ENCODE data around the gene NBAS. TPM values are rescaled to one million over a fixed set of nuclear protein-coding genes. Genes with fewer than 3 reads are reported as not detected.

NBAS gene
- total and polyA plus RNA-seq, 2 of the 4 experiments (the other 2 are of a cell fraction): 22.3 to 105 TPM

GRCh38 chr2:15596968-15597367, 35.8 kb upstream of the NBAS start:
- Histone ChIP-seq H2BK20ac (ENCODE audit: low read depth, low read length) (no peak overlapping the region), H3K4me3 (ENCODE audit: insufficient read depth, low read depth, low read length) (no peak overlapping the region), H3K18ac (ENCODE audit: low read depth, low read length) (no peak overlapping the region), H2AK5ac (ENCODE audit: low read depth, low read length) (no peak overlapping the region), H4K5ac (ENCODE audit: low read depth, low read length) (no peak overlapping the region), H3K79me1 (ENCODE audit: low read depth in 1 of 2, low read length in 2 of 2) (peaks cover 14 to 21% of the 10 kb centered on the region in 2 experiments), H3K27me3 (ENCODE audit: control insufficient read depth, insufficient read depth, low read length) (no peaks in the 10 kb centered on the region), H4K8ac (ENCODE audit: low read depth in 2 of 2, low read length in 2 of 2) (no peak overlapping the region), H3K27ac (ENCODE audit: insufficient read depth, low read length) (no peak overlapping the region), H4K91ac (ENCODE audit: insufficient read depth, low read depth, low read length) (no peak overlapping the region), H3K9ac (ENCODE audit: low read depth, low read length) (no peak overlapping the region), H2AFZ (replicated peaks; ENCODE audit: low read length, poor library complexity) (no peak overlapping the region), H3K9me3 (ENCODE audit: control insufficient read depth, insufficient read depth, low read length) (no peaks in the 10 kb centered on the region), H3K9me1 (ENCODE audit: insufficient read depth, low read length) (0 out of 2 replicates have a peak, but pooled peaks cover 3% of the 10 kb centered on the region), H3K56ac (ENCODE audit: extremely low read depth, insufficient read depth, low read length) (no peak overlapping the region), H3K14ac (replicated peaks; ENCODE audit: low read depth, low read length) (no peak overlapping the region), H3K36me3 (ENCODE audit: control insufficient read depth, insufficient read depth, low read length) (peaks cover 31% of the 10 kb centered on the region), H2AK9ac (replicated peaks; ENCODE audit: low read depth, low read length, poor library complexity) (no peak overlapping the region), H2BK5ac (ENCODE audit: low read depth, low read length, poor library complexity, severe bottlenecking) (no peak overlapping the region), H2BK120ac (ENCODE audit: low read depth, low read length) (no peak overlapping the region), H3K23ac (ENCODE audit: low read depth, low read length) (no peak overlapping the region), H3K4me2 (ENCODE audit: low read depth, low read length) (no peak overlapping the region), H2BK15ac (ENCODE audit: low read depth, low read length) (no peak overlapping the region), H4K20me1 (ENCODE audit: insufficient read depth, low read length) (peaks cover 15% of the 10 kb centered on the region; the same call in 1 of the 2 replicates), H3K4me1 (ENCODE audit: control insufficient read depth, insufficient read depth, low read length) (no peaks in the 10 kb centered on the region), H3K4ac (ENCODE audit: low read depth, low read length) (no peak overlapping the region)
- intact Hi-C loops (cut with micrococcal nuclease): loop anchor here (2.0 kb wide), 1 partner anchor 30 kb away; no protein-coding TSS in a partner anchor
- ATAC-seq (ENCODE audit: low read depth): no peak
- TF ChIP-seq FOS (IDR thresholded peaks at IDR 0.05; ENCODE audit: low read depth, low read length) (no peak), POLR2A (IDR thresholded peaks at IDR 0.05; ENCODE audit: low read depth, low read length) (no peak), MAFK (IDR thresholded peaks at IDR 0.05; ENCODE audit: low read depth, low read length) (no peak), NFE2L2 (IDR thresholded peaks at IDR 0.05; ENCODE audit: low read depth, low read length) (no peak), RFX5 (IDR thresholded peaks at IDR 0.05; ENCODE audit: low read depth, low read length) (no peak), CHD1 (IDR thresholded peaks at IDR 0.05; ENCODE audit: low read depth, low read length) (no peak), USF2 (IDR thresholded peaks at IDR 0.05; ENCODE audit: low read depth, low read length) (no peak), CTCF (conservative IDR thresholded peaks at IDR 0.05; ENCODE audit: low read depth, low read length) (no peak), CEBPB (IDR thresholded peaks at IDR 0.05; ENCODE audit: low read depth, low read length) (no peak), RCOR1 (IDR thresholded peaks at IDR 0.05; ENCODE audit: insufficient replicate concordance, low read length) (no peak), ELK1 (IDR thresholded peaks at IDR 0.05; ENCODE audit: borderline replicate concordance, low read depth, low read length) (no peak), MXI1 (IDR thresholded peaks at IDR 0.05; ENCODE audit: borderline replicate concordance, low read depth, low read length) (no peak), BHLHE40 (IDR thresholded peaks at IDR 0.05; ENCODE audit: low read depth, low read length) (no peak), RAD21 (IDR thresholded peaks at IDR 0.05; ENCODE audit: low read length) (no peak), SMC3 (IDR thresholded peaks at IDR 0.05; ENCODE audit: low read depth, low read length) (no peak), MAZ (IDR thresholded peaks at IDR 0.05; ENCODE audit: borderline replicate concordance, low read depth, low read length) (no peak)
- in situ Hi-C loops (cut with MboI; ENCODE audit: low sequenced_read_pairs): loop anchor here (25.0 kb wide), 2 partner anchors 560 to 1085 kb away; no protein-coding TSS in a partner anchor
- dilution Hi-C loops (cut with HindIII; ENCODE audit: low sequenced_read_pairs, unreplicated experiment): no loop called here
- CTCF ChIA-PET: no interaction called here
- POLR2A ChIA-PET (ENCODE audit: unreplicated experiment): no interaction called here
- no peak for DNase-seq
- no TSS peak for BruUV-seq (replicated peaks)
- 100% methylated on average over 1 of the region's 4 CpGs; no CpG with 5 or more reads in 1 of the 2 experiments for WGBS, 2 experiments (ENCODE audit: extremely low coverage in 2 of 2, insufficient read length in 1 of 2)

All from IMR-90 (cell line).